Jurkat, Clone E6-1 (cell line): ENCODE results near the gene INAVA.
A peak's percentile ranks its signal among the peaks of the same experiment; 100 is the strongest.

Experiments
- DNase-seq: peaks from one replicate; pipeline ENCODE4 v3.0.0-alpha.2; 2011; ENCODE audit warnings: low read depth, low spot score
- H3K4me3 ChIP-seq: 2 replicates; pipeline ENCODE4 v1.5.1; 2011; ENCODE audit warnings: mild to moderate bottlenecking, low read length, control low read depth, moderate library complexity

The INAVA gene

GRCh38 chr1:200873671-200874397 is 20.9 kb upstream of the INAVA start:
- H3K4me3 ChIP-seq, result no peak overlapping the region
- DNase-seq, result no peak

DNA sequence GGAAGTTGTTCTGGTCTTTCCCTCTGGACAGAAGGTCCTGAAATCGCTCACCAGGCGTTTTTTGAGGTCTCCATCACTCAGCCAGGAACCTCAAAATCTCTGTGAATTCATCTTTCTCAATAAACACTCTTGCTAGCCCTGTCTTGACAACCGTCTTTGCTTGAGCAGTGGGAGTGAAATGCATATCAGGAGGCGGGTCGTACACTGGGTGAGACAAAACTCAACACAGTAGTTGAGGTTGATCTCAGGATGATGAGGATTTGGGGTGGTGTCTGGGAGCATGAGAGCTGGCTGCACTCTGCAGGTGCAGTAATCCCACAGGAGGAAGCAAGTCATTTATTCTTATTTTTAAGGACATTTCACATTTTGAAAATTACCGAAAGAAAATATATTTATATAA is 20.0 kb upstream of the INAVA start:
- H3K4me3 ChIP-seq, result no peak overlapping the region
- no peak for DNase-seq

GRCh38 chr1:200875416-200875815 is 19.3 kb upstream of the INAVA start:
- no peak overlapping the region for H3K4me3 ChIP-seq
- DNase-seq, result no peak

DNA sequence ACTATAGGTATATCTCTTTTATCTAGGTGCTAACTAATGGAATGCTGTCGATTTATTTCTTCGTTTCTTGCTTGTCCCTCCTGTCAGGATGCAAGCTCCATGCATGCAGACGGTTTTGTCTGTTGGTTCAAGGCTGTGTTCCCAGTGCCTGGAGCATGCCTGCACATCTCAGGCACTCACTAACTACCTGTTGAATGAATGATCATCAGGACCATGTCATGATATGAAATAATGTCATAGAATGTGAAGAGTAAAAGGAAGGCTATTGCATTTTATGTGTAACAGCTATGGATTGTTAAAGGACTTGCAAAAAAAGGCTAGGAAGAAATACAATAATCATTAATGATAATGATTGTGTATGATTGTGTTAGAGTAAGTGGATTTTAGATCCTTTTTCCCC is 17.7 kb upstream of the INAVA start:
- DNase-seq, result no peak
- H3K4me3 ChIP-seq, result no peak overlapping the region

- peak; percentile 14 for DNase-seq
- H3K4me3 ChIP-seq, result no peak overlapping the region
Measured at GRCh38 chr1:200877839-200878551, 16.7 kb upstream of the INAVA start.

DNA sequence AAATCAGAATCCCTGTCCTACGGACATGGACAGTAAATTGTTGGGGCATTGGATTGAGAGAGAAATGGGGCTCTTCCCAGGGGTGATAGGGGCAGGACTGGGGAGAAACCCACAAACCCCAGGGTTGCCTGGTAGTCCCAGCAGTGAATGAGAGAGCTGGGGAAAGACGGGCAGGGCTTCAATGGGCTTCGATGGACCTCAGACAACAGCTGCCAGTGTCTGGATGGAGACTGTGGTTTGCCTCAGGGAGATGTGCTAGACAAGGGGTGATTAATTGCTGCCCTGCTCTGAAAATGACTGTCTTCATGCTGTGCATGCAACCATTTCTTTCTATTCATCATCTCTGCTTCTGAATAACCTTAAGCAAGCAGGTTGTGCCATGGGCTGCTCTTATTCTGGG is 14.5 kb upstream of the INAVA start:
- no peak for DNase-seq
- no peak overlapping the region for H3K4me3 ChIP-seq

GRCh38 chr1:200883118-200883517 is 11.6 kb upstream of the INAVA start:
- H3K4me3 ChIP-seq, result no peak overlapping the region
- no peak for DNase-seq

DNA sequence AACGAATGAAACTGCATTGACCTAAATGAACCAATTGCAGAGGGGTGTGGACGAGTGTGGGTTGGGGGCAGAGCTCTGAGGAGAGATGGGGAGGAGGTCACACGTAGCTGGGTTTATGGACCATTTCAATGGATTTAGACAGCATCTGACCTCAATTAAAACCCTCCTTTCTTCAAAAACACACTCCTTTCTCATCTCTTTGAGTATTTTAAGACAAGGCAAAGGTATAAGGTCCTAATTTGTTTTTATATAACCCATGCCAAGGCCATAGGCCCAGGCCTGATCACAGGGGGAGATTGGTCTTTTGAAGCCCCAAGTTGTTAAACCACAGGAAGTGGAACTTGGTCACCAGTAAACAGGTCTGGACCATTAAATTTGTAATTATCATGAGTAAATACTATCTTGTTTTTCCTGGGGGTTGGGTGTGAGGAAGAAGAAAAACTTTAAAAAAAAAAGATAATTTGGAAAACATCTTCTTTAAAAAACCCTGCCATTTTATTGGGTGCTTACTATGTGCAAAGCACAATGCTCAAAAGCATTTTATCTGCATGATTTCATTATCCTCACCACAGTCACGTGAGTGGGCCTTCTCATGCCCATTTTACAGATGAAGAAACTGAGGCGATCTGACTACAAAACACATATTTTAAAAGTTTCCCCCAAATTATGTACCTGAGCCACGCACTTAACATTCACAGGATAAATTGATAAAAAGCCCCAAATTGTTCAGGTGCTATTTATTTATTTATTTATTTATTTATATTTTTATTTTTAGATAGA is 8.9 kb upstream of the INAVA start:
- H3K4me3 ChIP-seq, result no peak overlapping the region
- DNase-seq, result no peak

DNA sequence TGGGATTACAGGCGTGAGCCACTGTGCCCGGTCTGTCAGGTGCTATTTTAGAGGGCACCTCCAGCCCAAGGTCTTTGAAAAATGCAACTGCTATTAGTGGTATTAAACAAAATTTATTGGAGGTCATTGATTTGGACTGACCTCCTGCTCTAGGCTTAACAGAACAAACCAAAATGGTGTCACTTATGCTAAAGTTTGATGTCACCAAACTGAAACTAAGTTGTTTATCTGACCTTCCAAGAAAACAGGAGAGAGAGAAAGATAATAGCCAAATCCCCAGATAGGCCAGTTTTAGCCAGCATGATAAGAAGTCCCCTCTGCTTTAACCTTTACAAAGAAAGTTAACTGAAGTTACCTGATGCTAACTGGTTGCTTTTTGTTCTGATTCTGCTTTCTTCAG is 8.1 kb upstream of the INAVA start:
- no peak overlapping the region for H3K4me3 ChIP-seq
- no peak for DNase-seq

DNA sequence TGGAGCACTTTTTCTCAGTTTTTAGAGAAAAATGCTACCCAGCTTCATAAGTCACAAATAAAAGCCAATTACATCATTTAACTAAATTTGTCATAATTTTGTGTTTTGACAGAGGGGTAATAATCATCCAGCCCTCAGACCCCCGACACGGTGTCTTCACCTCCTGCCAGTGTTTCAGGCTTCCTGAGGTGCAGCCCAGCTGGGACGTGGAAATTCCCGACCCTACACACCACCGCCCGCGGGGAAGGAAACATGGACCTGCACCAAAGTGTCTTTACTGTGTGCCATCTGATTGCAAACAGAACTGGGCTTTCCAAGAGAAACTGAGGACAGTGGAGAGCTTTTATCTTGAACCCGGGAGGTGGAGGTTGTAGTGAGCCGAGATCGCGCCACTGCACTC is 7.7 kb upstream of the INAVA start:
- no peak overlapping the region for H3K4me3 ChIP-seq
- DNase-seq, result no peak

DNA sequence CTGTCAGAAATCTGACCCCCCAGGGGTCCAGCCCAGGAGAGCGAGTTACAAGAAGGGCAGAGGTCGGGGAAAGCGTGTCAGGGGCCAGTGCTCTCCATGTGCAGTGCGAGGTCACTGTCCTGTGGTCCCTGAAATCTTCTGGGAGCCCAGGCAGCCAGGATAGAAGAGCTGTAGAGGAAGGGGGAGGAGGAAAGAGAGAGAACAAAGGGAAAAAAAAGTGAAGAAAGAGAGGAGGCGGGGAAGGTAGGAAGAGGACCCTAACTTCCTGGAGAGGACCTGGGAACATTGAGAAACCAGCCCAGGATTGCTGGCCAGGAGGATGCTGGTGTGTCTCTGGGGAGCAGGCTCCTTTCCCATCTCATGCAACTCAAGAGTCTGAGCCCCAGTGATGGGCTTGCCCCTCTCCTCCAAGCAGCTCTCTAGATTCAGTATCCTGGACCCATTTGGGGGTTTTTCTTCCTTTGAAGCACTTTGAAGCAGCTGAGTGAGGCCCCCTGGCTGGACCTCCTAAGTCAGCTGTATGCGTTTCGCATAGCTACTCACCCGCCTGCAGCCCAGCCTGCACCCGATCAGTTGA is 6.8 kb upstream of the INAVA start:
- no peak for DNase-seq
- peak overlapping the region; percentile 19; the same call in 1 of the 2 replicates for H3K4me3 ChIP-seq

DNA sequence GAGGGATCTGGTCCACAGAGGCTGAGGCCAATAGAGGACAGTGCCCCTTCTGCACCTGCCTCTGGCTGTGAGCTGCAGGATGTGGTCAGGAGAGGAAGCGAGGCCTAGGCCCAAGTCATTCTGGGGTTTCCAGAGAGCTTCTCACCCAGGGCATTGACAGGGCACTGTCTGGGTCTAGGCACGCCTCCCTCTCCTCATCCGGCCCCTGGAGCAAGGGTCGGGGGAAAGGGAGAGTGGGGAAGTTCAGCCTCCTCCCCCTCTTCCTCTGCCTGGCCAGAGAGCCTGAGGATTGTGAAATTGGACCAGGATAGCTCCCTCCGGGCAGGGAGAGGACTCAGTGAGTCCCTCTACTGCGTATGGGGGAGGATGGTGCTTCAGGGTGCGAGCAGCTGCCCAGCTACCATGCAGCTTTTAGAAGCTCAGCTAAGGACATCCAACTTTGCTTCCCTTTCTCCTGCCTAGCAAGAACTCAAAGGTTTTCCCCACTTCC is 6.3 kb upstream of the INAVA start:
- peak; percentile 76 for DNase-seq
- peak overlapping the region; percentile 19; the same call in 1 of the 2 replicates for H3K4me3 ChIP-seq

GRCh38 chr1:200889571-200889970 is 5.1 kb upstream of the INAVA start:
- no peak for DNase-seq
- no peak overlapping the region for H3K4me3 ChIP-seq

DNA sequence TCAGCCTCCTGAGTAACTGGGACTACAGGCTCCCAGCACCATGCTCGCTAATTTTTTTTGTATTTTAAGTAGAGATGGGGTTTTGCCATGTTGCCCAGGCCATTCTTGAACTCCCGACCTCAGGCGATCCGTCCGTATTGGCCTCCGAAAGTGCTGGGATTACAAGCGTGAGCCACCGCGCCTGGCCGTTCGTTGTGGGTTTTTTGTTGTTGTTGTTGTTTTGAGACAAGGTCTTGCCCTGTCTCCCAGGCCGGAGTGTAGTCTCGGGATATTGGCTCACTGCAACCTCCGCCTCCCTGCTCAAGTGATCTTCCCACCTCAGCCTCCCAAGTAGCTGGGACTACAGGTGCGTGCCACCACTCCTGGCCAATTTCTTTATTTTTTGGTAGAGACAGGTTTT is 4.7 kb upstream of the INAVA start:
- DNase-seq, result no peak
- no peak overlapping the region for H3K4me3 ChIP-seq

DNA sequence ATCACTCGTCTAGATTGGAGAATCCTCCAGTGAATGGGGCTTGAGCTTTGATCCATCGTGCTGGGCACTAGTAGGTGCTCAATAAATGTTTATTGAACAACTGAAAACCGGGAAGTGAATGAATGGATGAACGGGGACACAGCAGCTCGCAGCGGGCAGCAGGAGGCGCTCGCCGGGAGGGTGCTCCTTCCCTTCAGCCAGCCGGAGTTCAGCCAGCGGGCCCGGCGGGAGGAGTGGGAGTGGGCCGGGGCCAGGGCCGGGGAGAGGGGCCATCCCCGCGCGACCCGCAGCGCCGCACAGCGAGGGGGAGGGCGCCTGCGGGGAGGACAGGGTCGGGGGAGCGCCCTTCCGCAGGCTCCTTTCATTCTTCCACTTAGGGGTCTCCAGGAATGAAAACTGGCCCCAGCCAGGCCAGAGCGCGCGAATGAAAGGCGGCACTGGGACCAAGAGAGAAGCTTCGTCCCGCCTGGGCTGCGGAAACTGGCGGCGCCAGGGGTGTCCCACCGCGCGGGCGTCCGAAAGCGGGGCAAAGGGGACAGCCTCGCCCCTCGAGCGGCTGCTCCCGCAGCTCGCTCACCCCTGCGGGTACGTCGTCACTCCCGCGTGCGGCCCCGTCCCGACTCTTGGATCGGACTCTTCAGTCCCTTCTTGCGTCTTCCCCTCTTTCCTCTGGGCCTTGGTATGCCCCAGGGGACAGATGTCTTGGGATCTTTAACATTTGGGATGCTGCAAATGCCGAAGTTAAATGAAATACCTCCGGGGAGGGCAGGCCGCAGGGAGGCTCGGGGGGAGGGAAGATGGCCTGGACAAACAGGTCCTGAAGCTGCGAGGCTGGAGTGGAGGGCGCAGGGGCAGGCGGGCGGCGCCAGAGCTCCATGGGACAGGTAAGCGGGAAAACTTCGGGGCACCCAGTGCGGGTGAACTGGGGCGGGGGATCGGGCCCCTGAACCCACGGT is 3.6 kb upstream of the INAVA start:
- no peak for DNase-seq
- H3K4me3 ChIP-seq, result no peak overlapping the region

- no peak overlapping the region for H3K4me3 ChIP-seq
Measured at GRCh38 chr1:200891774-200892157, 2.9 kb upstream of the INAVA start.

DNA sequence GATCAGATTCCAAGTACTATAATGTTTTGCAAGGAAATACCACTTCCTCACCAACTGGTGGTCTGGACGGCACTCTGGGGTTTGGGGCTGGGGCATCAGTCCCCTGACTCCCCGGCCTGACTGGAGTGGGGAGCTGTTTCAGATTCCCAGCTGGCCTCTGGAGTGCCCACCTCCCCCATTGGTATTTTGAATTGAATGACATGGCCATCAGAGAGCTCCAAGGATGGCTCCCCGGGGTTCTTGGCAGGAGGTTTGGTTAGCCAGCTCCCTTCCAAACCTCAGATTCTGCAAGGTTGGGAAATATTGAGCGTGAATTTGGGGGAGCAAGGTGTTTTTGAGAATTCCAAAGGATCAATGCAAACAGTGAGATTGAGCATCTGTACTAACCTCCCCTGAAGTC is 2.2 kb upstream of the INAVA start:
- no peak for DNase-seq
- no peak overlapping the region for H3K4me3 ChIP-seq

More at GRCh38 chr1:200891774-200892157, 2.9 kb upstream of the INAVA start:
- no peak for DNase-seq

DNA sequence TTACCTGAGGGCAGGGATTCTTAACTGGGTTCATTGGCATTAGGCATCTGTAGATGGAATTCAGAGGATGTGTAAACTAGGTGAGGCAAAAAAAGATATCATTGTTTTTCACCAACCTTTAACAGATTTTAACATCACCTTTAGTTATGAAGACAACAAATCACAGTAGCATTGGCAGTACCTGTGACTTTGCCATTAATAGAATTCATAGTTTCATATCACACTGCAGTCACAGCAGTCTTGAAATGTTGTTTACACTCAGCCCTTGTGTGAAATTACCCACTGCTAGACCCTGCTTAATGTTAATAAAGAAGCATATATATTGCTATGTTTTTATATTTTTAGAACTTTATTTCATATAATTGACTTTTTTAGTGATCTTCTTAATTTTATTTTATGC is 1.7 kb upstream of the INAVA start:
- H3K4me3 ChIP-seq, result no peak overlapping the region
- DNase-seq, result no peak
